NCI-H2196 (cell line): ENCODE results near the gene TBC1D3B.
"Not testable (repeated sequence)": the region's sequence is repeated elsewhere in the genome, so short reads cannot be mapped to it uniquely, and the experiment has no call there.

ENCODE experiments used
- DNase-seq: peaks from one replicate; lab custom pipeline; 2025; ENCODE audit not compliant: unreplicated experiment; lab: John Stamatoyannopoulos, UW

Gene TBC1D3B

GRCh38 chr17:36176536-36176935, at the start of gene TBC1D3B:
TSS of gene TBC1D3B (minus strand) at chr17:36176636. CDS start at chr17:36175050, 1,586 bp downstream.
- DNase-seq, result not testable (repeated sequence)

- DNase-seq, result not testable (repeated sequence)
These were observed 46.5 kb upstream of the TBC1D3B start for GRCh38 chr17:36222967-36223366.

GRCh38 chr17:36221581-36222100, 45.2 kb upstream of the TBC1D3B start:
- DNase-seq, result not testable (repeated sequence)

- DNase-seq, result not testable (repeated sequence)
These were observed 44.5 kb upstream of the TBC1D3B start for GRCh38 chr17:36220737-36221580.

GRCh38 chr17:36219556-36219955, 43.1 kb upstream of the TBC1D3B start:
- DNase-seq, result not testable (repeated sequence)

- not testable (repeated sequence) for DNase-seq
These were observed 39.2 kb upstream of the TBC1D3B start for GRCh38 chr17:36215406-36216308.

GRCh38 chr17:36214918-36215317, 38.5 kb upstream of the TBC1D3B start:
- no peak for DNase-seq

- no peak for DNase-seq
These were observed 37.3 kb upstream of the TBC1D3B start for GRCh38 chr17:36213695-36214094.

GRCh38 chr17:36212966-36213365, 36.5 kb upstream of the TBC1D3B start:
- DNase-seq, result no peak

GRCh38 chr17:36212272-36212605, 35.8 kb upstream of the TBC1D3B start:
- DNase-seq, result no peak

GRCh38 chr17:36211484-36212271, 35.2 kb upstream of the TBC1D3B start:
- DNase-seq, result not testable (repeated sequence)

GRCh38 chr17:36210439-36211211, 34.2 kb upstream of the TBC1D3B start, which contains the start of gene CCL4L2:
TSS of gene CCL4L2 (plus strand) at chr17:36211063.
- not testable (repeated sequence) for DNase-seq

- no peak for DNase-seq
These were observed 33.1 kb upstream of the TBC1D3B start for GRCh38 chr17:36209575-36209974.

GRCh38 chr17:36207383-36207782, 30.9 kb upstream of the TBC1D3B start:
- DNase-seq, result not testable (repeated sequence)

GRCh38 chr17:36206486-36206821, 30.0 kb upstream of the TBC1D3B start:
- not testable (repeated sequence) for DNase-seq

GRCh38 chr17:36205637-36206485, 29.4 kb upstream of the TBC1D3B start:
- DNase-seq, result no peak

GRCh38 chr17:36204724-36205500, 28.5 kb upstream of the TBC1D3B start:
- no peak for DNase-seq

GRCh38 chr17:36203335-36203734, 26.9 kb upstream of the TBC1D3B start:
- DNase-seq, result no peak
